ENCODE data around the gene CNPY1.

CNPY1 gene

GRCh38 chr7:155584763-155585531 is 38.6 kb upstream of the CNPY1 start:
- no peak overlapping the region for H3K4me3 ChIP-seq (ENCODE audit: low read depth, low read length)
- DNase-seq (ENCODE audit: low read depth, low spot score) = peak; percentile 31
- ChIA-PET POLR2A (no interaction called here), CTCF (interaction anchor here (1.0 to 3.6 kb wide), 4 partner anchors 12 to 658 kb away, joined by 3 to 25 read pairs (median 4); no protein-coding TSS in a partner anchor)
- no peak for TF ChIP-seq CTCF (IDR thresholded peaks at IDR 0.05; ENCODE audit: insufficient read depth, low read length, missing control alignments)

GRCh38 chr7:155584261-155584660 is 37.9 kb upstream of the CNPY1 start:
- ChIA-PET POLR2A (no interaction called here), CTCF (interaction anchor here (1.0 kb wide), 1 partner anchor 13 kb away, joined by 3 read pairs; no protein-coding TSS in a partner anchor)
- no peak overlapping the region for H3K4me3 ChIP-seq (ENCODE audit: low read depth, low read length)
- no peak for TF ChIP-seq CTCF (IDR thresholded peaks at IDR 0.05; ENCODE audit: insufficient read depth, low read length, missing control alignments)
- no peak for DNase-seq (ENCODE audit: low read depth, low spot score)

GRCh38 chr7:155583636-155584035 is 37.3 kb upstream of the CNPY1 start:
- CTCF ChIA-PET = no interaction called here

GRCh38 chr7:155581954-155582353 is 35.6 kb upstream of the CNPY1 start:
- ChIA-PET CTCF (no interaction called here), POLR2A (no interaction called here)
- DNase-seq (ENCODE audit: low read depth, low spot score) = no peak
- no peak for TF ChIP-seq CTCF (IDR thresholded peaks at IDR 0.05; ENCODE audit: insufficient read depth, low read length, missing control alignments)
- no peak overlapping the region for H3K4me3 ChIP-seq (ENCODE audit: low read depth, low read length)

More at GRCh38 chr7:155583636-155584035, 37.3 kb upstream of the CNPY1 start:
- H3K4me3 ChIP-seq (ENCODE audit: low read depth, low read length) = no peak overlapping the region
- DNase-seq (ENCODE audit: low read depth, low spot score) = no peak
- POLR2A ChIA-PET = no interaction called here
- no peak for TF ChIP-seq CTCF (IDR thresholded peaks at IDR 0.05; ENCODE audit: insufficient read depth, low read length, missing control alignments)

- H3K4me3 ChIP-seq (ENCODE audit: low read depth, low read length) = no peak overlapping the region
- DNase-seq (ENCODE audit: low read depth, low spot score) = no peak
- no peak for TF ChIP-seq CTCF (IDR thresholded peaks at IDR 0.05; ENCODE audit: insufficient read depth, low read length, missing control alignments)
- ChIA-PET POLR2A (no interaction called here), CTCF (no interaction called here)
These were observed 34.9 kb upstream of the CNPY1 start for GRCh38 chr7:155581107-155581830.

GRCh38 chr7:155580367-155580766 is 34.0 kb upstream of the CNPY1 start:
- no peak overlapping the region for H3K4me3 ChIP-seq (ENCODE audit: low read depth, low read length)
- POLR2A ChIA-PET = no interaction called here
- CTCF ChIA-PET = no interaction called here
- DNase-seq (ENCODE audit: low read depth, low spot score) = no peak
- no peak for TF ChIP-seq CTCF (IDR thresholded peaks at IDR 0.05; ENCODE audit: insufficient read depth, low read length, missing control alignments)
